GM13977 (cell line): ENCODE results near the gene PTPMT1.

Experiments
- DNase-seq: peaks from one replicate; pipeline ENCODE4 v3.0.0; 2012; ENCODE audit warnings: low spot score
- CTCF ChIP-seq: IDR thresholded peaks from 2 replicates; pipeline ENCODE4 v1.5.1; 2012; ENCODE audit warnings: mild to moderate bottlenecking, control low read depth; ENCODE audit not compliant: insufficient read depth; ENCODE audit errors: extremely low read depth, missing control alignments
- in situ Hi-C: fragments of 300-500 bp; cut with MboI; formaldehyde crosslinking; loops from one replicate; pipeline ENCODE4 v1.12.0; 2022; ENCODE audit warnings: low sequenced_read_pairs, low pct_unique_long_range_greater_than_20kb, mixed read lengths, inconsistent platforms; ENCODE audit not compliant: unreplicated experiment

The PTPMT1 gene

GRCh38 chr11:47565340-47566148 is at the start of gene PTPMT1:
Gene PTPMT1 (plus strand): TSS chr11:47565599. CDS start chr11:47565623, 24 bp downstream.
- DNase-seq, result peak; percentile 87
- TF ChIP-seq CTCF, result no peak
- in situ Hi-C loops, result no loop called here

- no peak for DNase-seq
These were observed 49.2 kb upstream of the PTPMT1 start for GRCh38 chr11:47516155-47516554.

GRCh38 chr11:47516984-47517853 is 48.2 kb upstream of the PTPMT1 start:
- TF ChIP-seq CTCF, result no peak
- no peak for DNase-seq
- in situ Hi-C loops, result loop anchor here (25.0 kb wide), 1 partner anchor 595 kb away; no protein-coding TSS in a partner anchor

More at GRCh38 chr11:47516155-47516554, 49.2 kb upstream of the PTPMT1 start:
- no peak for TF ChIP-seq CTCF
- in situ Hi-C loops, result loop anchor here (25.0 kb wide), 1 partner anchor 596 kb away; no protein-coding TSS in a partner anchor

- no peak for DNase-seq
- in situ Hi-C loops, result loop anchor here (25.0 kb wide), 1 partner anchor 594 kb away; no protein-coding TSS in a partner anchor
- no peak for TF ChIP-seq CTCF
These were observed 47.0 kb upstream of the PTPMT1 start for GRCh38 chr11:47518212-47518964.

- in situ Hi-C loops, result loop anchor here (25.0 kb wide), 1 partner anchor 589 kb away; no protein-coding TSS in a partner anchor
- peak; percentile 45 for DNase-seq
- no peak for TF ChIP-seq CTCF
These were observed 41.7 kb upstream of the PTPMT1 start for GRCh38 chr11:47523490-47524225.
